GM12872 (cell line): ENCODE data around the gene KAZN.

ENCODE experiments used
- CTCF ChIP-seq: IDR thresholded peaks from 3 replicates; pipeline ENCODE4 v1.5.1; 2011; ENCODE audit warnings: low read depth, mild to moderate bottlenecking, low read length, moderate library complexity; ENCODE audit not compliant: insufficient read depth

KAZN gene

GRCh38 chr1:15028616-15029015 lies 430.1 kb downstream of the KAZN start:
- TF ChIP-seq CTCF: no peak

- no peak for TF ChIP-seq CTCF
Measured at GRCh38 chr1:15029036-15029435, 430.6 kb downstream of the KAZN start.

GRCh38 chr1:15029786-15030185 lies 431.3 kb downstream of the KAZN start:
- TF ChIP-seq CTCF: no peak

- no peak for TF ChIP-seq CTCF
Measured at GRCh38 chr1:15031251-15031933, 432.9 kb downstream of the KAZN start.

GRCh38 chr1:15033264-15033663 lies 434.8 kb downstream of the KAZN start:
- TF ChIP-seq CTCF: no peak

GRCh38 chr1:15034656-15035055 lies 436.2 kb downstream of the KAZN start:
- no peak for TF ChIP-seq CTCF

- no peak for TF ChIP-seq CTCF
Measured at GRCh38 chr1:15035236-15035635, 436.8 kb downstream of the KAZN start.
